Right atrium auricular region (tissue), 2 donors: ENCODE measurements around the gene DCAF5. TPM values are rescaled to one million over a fixed set of nuclear protein-coding genes. Genes with fewer than 3 reads are reported as not detected.

Experiments
- DNase-seq: peaks from one replicate; pipeline ENCODE4 v3.0.0-alpha.2; 2019; ENCODE audit warnings: low spot score
- H3K27ac ChIP-seq, 2 donors: fragments of 200-600 bp; sonication (generic); 1 replicate in 1 of 2; 2 replicates in 1 of 2; pipeline ENCODE4 v1.5.1; 2016 to 2019
- H3K27me3 ChIP-seq, 2 donors: fragments of 200-600 bp; sonication (generic); one replicate each; pipeline versions ENCODE4 v1.5.1 to v1.6.0; 2017 to 2019
- H3K36me3 ChIP-seq: fragments of 200-600 bp; sonication (generic); one replicate; pipeline ENCODE4 v1.5.1; 2016
- H3K4me1 ChIP-seq, 2 donors: fragments of 200-600 bp; sonication (generic); one replicate each; pipeline versions ENCODE4 v1.5.1 to v1.6.0; 2017 to 2019
- H3K4me3 ChIP-seq, 2 donors: fragments of 200-600 bp; sonication (generic); 1 replicate in 1 of 2; 2 replicates in 1 of 2; pipeline ENCODE4 v1.5.1; 2017 to 2019; ENCODE audit warnings: mild to moderate bottlenecking in 1 of 2, moderate library complexity in 1 of 2
- H3K9me3 ChIP-seq, 2 donors: fragments of 200-600 bp; sonication (generic); one replicate each; pipeline ENCODE4 v1.5.1; 2019
- CTCF ChIP-seq, 2 donors: fragments of 200-600 bp; sonication (generic); IDR thresholded peaks; one replicate each; pipeline ENCODE4 v1.5.1; 2019; ENCODE audit warnings: antibody characterized with exemption in 2 of 2
- total RNA-seq, 2 donors: library from RNA; depleted of rRNA; stranded (reverse); fragments of >200 nt; gene quantifications; one replicate each; pipeline ENCODE4 v1.1.0, GENCODE V29; 2016

DCAF5 gene
- total RNA-seq, 2 donors from 2014 or later: 33.1 to 38.8 TPM

DNA sequence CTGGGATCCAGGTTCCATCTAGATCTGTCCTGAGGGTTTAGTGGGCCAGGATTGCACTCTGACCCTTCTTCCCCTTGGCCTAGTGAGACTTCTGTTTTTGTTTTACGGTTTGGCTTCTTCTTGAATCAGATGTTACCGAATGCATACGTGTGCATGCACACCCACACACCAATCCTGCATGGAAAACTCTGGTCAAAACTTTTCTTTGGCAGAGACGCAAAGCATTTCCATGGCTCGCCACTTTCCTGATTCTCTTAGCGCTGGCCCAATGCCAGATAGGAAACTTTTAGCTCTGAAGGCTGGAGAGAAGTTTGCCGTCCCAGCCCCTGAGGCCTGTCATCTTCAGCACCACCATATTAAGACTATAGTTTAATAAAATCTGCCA, 106.5 kb downstream of the DCAF5 start:
- Histone ChIP-seq H3K27ac (peak overlapping the region; percentile 79 to 89), H3K4me3 (no peak overlapping the region), H3K4me1 (peaks cover 0 to 86% of the 10 kb centered on the region in 2 donors), H3K9me3 (no peaks in the 10 kb centered on the region), H3K27me3 (no peaks in the 10 kb centered on the region), H3K36me3 (no peaks in the 10 kb centered on the region)
- TF ChIP-seq CTCF (IDR thresholded peaks at IDR 0.05): no peak
- DNase-seq: peak; percentile 81

GRCh38 chr14:69045857-69046475, 107.0 kb downstream of the DCAF5 start:
- Histone ChIP-seq H3K4me1 (peaks cover 0 to 81% of the 10 kb centered on the region in 2 donors), H3K36me3 (no peaks in the 10 kb centered on the region), H3K9me3 (no peaks in the 10 kb centered on the region), H3K4me3 (no peak overlapping the region), H3K27me3 (no peaks in the 10 kb centered on the region), H3K27ac (peak overlapping the region; percentile 79 to 89)
- no peak for TF ChIP-seq CTCF (IDR thresholded peaks at IDR 0.05)
- DNase-seq: peak; percentile 68

DNA sequence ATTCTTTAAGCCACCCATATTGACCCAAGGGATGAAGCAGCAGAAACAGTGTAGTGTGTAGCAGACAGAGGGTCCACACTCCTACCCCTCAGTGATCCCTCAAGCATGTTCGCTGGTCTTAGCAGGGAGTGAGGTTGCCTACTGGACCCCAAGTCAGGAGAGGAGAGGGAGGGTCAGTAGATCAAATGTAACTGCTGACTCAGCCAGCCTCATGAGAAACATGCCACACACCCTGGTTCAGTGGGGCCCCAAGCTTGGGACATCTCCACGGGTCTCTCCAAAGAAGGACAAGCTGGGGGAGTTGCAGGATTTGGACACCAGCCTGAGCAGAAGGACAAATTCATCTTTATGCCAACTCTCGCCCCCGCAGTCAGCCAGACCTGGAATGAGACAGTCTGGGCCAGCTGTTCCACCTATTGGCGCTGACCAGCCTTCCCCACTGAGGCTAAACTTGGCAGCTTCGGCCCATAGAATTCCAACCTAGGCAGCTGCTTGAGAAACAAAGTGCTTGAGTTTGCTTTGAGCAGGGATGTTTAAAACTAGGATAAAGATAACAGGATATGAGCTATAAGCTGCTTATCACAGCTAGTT, 107.9 kb downstream of the DCAF5 start:
- no peak for TF ChIP-seq CTCF (IDR thresholded peaks at IDR 0.05)
- Histone ChIP-seq H3K27ac (peak overlapping the region; percentile 79 to 89), H3K9me3 (no peaks in the 10 kb centered on the region), H3K4me1 (peaks cover 0 to 72% of the 10 kb centered on the region in 2 donors), H3K36me3 (no peaks in the 10 kb centered on the region), H3K4me3 (no peak overlapping the region), H3K27me3 (no peaks in the 10 kb centered on the region)
- DNase-seq: no peak

- peaks cover 0 to 65% of the 10 kb centered on the region in 2 donors for H3K4me1 ChIP-seq
- DNase-seq: no peak
- peak overlapping the region; percentile 39 to 89 for H3K27ac ChIP-seq
- H3K27me3 ChIP-seq: no peaks in the 10 kb centered on the region
- no peak for TF ChIP-seq CTCF (IDR thresholded peaks at IDR 0.05)
- no peaks in the 10 kb centered on the region for H3K9me3 ChIP-seq
- H3K4me3 ChIP-seq: no peak overlapping the region
- H3K36me3 ChIP-seq: no peaks in the 10 kb centered on the region
These were observed 108.6 kb downstream of the DCAF5 start for GRCh38 chr14:69044296-69044695.

DNA sequence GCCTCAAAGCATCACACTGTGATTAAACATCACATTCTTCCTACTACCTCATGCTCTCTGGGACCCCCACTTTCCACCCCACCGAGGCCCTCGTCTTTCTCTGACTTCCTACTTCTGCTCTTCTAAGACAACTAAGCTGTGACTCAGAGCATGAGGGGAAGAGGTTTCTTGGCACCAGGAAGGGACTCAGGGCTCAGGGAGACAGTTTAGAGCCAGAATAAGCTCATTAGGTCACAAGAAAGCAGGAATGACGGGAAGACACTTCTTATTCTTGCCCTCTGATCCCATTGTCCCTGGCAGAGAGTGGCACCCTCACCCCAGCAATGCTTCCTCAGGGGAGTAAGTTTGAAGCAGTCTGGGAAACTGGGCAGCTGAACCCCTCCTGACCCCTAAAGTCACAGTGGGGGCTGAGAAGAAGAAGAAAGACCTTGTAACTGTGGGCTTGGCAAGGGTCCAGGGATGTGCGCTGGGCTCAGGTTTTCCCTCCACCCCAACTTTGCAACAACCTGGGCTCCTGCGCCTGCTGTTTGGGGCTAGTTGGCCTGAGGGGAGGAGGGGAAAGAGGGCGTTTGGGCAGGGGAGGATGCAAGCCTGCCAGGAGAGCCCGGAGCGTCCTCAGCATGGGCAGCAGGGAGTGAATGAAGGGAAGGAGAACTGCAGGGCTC, 109.2 kb downstream of the DCAF5 start:
- Histone ChIP-seq H3K4me3 (no peak overlapping the region), H3K27me3 (no peaks in the 10 kb centered on the region), H3K9me3 (no peaks in the 10 kb centered on the region), H3K36me3 (no peaks in the 10 kb centered on the region), H3K4me1 (peaks cover 0 to 65% of the 10 kb centered on the region in 2 donors), H3K27ac (peak overlapping the region; percentile 39 to 89)
- no peak for TF ChIP-seq CTCF (IDR thresholded peaks at IDR 0.05)
- peak; percentile 71 for DNase-seq
